HG03135 (cell line): ENCODE results near the gene MGAT1.
A peak's percentile ranks its signal among the peaks of the same experiment; 100 is the strongest.

ENCODE experiments used
- ATAC-seq: cut with Tn5 transposase; IDR thresholded peaks from one replicate; pipeline ENCODE4 v1.9.1; 2021; ENCODE audit warnings: mild to moderate bottlenecking, moderate library complexity; ENCODE audit not compliant: unreplicated experiment

MGAT1 gene

DNA sequence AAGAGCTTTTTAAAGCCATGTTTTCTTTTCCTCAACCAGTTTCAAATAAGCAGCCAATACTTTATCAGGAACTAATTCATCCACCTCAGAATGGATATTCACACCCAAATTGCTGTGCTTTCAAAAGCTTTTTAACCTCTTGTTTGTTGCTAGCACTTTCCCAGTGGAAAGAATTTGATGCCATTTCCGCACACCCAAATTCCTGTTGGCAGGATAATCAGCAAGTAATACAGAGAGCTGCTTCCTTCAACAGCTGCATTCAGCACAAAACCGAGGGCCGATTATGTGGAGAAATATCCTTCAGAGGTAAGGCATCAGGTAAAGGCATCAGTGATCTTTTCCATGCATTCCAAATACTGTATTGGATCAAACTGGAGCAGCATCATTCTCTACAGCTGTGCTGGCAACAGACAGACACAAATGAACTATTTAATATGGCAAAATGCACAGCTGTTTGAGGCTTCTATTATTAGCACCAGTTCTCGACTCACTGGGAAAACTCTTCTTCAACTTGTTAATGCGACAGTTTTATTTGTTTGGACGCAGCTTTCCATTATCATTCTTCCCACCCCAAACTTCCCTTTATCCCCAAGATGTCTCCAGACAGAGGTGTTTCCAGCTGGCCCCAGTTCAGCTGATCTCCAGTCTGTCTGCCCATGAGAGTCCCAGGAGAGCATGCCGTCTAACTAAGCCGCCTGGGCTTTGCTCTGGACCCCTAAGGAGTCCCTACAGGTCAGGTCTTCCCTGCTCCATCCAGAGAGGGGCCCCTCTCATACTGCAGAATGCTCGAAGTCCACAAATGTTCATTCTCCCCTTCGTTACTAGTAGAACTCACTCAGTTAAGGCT, 22.2 kb upstream of the MGAT1 start:
- no peak for ATAC-seq

DNA sequence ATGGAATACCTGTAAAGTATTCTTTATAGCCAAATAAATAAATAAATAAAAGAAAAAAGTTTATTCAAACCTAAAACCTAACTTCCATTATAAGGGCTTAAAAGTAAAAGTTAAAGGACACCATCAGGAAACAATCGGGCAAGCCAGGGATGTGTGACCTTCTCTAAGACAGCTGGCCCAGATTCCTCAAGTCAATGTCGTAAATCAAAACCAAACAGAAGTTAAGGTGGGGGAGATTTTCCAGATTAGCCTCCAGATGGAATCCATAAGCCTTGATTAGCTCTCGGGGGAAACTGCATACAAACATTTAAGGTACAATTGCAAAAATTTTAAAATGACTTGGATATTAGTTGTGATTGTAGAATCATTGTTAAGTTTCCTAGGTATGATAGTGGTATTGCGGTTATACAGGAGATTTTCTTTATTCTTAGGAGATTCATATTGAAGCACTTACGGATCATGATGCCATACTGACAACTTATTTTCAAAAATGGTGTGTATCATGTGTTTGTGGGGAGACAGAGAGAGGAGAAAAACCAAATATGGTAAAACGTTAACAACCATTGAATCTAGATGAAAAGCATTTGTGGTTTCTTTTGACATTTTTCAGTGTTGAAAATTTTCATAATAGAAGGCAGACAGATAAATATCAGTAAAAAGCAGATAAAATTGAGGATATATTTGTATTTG, 21.5 kb upstream of the MGAT1 start:
- ATAC-seq, result no peak

DNA sequence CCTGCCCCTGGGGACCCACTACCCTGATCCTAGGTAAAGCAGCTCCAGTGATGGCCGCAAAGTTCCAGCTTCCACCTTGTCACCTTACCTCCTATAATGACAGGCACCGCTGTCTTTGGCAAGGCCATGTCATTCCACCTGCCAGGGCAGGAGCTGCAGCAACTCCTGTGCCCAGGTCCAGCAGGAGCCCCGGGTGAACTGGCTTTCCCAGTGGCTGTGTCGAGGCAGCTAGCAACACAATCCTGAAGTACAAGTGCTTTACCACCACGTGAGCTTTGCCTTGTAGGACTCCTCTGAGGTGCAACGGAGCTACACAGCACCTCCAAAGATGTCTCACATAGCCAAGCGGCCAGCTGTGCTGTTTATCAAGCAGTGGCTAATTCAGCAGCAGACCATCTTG, 20.7 kb upstream of the MGAT1 start:
- ATAC-seq, result no peak

DNA sequence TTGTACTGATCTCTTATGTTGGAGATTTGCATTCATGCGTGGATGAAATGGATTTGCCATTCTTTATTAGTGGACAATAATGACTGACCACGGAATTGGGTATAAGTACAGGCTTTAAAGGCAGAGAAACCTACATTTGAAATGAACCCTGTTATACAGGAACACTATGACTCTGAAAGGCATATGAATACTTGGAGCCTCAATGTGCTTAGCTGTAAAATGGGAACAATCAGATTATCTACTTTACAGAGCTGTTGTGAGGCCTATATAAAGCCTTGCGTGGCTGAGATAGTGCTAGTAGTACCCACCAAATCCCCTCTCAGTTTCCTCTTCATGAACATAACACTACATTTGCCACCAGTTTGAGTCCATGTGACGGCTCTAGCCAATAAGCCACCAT, 18.9 kb upstream of the MGAT1 start:
- ATAC-seq, result no peak

DNA sequence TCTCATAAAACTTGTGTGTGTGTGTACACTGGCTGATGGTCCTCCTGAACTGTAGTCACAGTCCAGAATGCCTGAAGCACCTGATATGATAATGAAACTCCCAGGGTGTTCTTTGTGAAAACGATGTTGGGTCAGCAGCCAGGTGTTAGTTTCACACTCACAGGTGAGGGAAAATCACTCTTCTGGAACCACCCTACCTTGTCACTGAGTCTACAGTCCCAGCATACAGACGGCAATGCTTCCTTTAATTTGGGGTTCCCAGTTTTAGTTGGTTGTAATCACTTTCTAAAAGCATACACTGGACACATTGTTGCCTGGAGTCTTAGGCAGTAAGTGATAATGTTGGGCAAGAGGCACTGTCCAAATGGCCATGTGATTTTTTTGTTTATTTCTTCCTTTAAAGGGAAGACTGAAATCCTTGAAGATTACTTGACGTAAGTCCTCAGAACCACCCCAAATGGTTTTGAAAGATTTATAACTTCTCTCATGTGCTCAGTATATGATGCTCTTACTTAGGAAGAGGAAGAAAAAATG, 18.2 kb upstream of the MGAT1 start:
- peak; percentile 48 for ATAC-seq

DNA sequence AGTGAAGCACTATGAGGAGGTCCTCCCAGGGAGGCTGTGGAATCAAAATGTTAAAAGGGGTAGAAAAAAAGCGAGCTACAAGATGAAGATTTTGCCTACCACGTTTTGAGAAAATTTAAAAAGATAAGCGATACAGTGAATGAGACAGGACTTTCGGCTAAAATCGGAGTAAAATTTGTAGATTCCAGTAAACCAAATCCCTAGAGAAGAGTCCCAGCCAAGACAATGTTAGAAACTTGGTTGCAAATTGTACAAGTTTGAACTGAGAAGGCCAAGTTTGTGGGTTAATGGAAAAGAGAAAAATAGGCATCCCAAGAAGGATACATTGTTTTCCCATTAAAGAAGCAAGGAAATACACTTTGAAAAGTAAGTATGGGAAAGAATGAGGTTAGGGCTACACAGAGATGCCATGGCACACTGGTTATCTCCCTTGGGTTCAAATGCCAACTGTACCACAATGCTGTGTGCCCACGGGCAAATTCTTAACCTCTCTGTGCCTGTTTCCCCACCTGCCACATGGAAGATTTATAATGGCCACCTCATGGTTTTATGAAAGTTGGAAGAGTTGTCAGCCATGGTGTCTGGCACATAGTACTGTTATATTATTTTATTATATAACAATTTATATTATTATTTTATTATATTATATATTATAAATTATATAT, 16.2 kb upstream of the MGAT1 start:
- no peak for ATAC-seq

DNA sequence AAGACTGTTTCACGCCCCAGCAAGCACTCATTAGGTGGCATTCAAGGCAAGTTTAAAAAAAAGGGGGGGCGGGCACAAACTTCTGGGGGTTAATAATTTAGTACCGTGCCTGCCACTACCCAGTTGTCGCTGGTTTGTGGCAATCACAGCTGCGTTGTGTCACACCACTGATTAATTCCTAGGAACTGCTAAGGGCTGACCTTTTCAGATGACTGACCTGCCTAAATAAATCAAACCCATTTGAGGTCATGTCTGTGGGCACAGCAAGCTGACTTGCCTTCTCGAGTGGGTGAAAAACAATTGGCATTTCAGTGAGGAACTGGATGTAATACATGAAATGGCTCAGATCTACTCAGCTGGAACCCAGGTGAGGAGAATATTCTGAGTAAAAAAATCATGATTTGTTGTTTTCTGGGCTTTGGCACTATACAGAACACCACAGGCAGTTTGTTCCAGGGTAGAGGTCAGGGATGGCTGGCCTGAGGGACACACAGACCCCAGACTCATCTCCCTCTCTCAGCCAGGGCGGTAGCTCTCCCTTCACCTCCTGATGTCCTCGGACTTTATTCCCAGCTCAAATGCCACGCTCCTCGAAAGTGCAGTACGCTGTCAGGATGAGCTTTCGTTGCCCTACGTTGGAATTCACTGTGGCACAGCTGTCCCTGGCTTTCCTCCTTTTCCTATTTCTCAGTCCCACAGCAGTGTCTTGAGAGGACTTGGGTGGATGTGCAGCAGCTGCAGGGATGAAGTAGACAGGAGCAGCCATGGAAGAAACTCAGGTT, 15.5 kb upstream of the MGAT1 start:
- ATAC-seq, result no peak

DNA sequence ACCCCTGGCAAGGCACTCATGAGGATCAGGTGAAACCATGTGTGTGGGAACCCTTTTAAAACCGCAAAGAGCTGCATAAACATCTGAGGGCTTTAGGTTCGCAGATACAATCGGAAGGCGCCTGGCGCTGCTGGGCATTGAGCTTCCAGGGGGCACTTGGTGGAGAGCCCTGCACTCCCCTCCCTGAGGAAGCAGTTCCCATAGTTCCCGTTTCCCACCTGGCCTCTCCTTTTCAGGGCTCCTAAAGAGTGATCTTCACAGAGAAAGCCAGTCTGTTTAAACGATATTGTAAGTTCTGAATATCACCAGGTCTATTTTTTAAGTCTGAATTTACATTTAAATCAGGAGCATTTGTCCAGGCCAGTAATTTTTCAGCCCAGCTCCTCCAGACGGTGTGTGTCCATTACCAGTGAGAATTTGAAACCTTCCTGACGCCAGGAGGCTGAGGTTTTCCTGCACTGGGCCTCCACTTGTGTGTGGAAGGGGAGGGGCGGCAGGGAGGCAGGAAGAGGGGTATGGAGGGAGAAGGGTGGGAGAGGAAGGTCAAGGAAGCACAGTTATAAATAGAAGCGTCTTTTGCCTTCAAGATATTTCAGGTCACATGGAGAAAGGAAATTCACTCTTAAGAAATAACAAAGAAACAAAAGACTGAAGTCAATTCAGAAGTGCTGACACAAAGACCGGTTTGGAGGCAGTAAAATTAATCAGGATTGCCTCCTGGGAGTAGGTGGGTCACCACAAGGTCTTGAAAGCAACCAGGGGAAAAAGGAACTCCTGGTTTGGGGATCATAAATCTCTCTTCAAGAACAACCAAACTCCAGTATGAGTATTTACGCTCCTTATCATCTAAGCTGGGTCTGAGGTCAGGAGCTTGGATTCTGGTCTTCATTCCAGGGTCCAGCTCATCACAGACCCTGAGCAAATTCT, 14.3 kb upstream of the MGAT1 start:
- ATAC-seq, result no peak

DNA sequence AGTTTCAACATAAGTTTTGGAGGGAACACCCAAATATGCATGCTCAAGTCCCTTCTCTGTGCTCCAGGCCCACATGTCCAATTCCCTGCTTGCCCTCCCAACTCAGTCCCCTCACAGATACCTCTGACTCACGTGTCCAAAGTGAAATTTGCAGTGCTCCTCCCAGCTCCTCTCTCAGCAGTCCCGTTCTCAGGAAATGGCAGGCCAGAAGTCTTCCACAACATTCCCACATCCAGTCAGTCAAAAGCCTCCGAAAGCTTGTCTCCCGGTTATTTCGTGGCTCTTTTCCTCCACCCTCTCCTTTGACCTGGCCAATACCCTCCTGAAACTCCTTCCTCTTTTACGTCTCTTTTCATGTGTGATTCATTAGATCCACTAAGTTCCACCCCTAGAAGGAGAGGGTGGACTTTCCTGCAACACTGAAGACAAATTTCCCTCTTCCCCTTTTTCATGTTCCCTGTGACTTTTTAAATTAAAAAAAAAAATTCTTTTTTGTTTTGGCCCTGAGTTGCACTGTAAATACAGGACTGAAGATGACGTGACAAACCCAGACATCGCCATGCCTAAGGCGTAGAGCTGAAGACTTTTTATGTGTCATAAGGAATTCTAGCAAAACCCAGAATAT, 12.8 kb upstream of the MGAT1 start:
- ATAC-seq, result no peak

DNA sequence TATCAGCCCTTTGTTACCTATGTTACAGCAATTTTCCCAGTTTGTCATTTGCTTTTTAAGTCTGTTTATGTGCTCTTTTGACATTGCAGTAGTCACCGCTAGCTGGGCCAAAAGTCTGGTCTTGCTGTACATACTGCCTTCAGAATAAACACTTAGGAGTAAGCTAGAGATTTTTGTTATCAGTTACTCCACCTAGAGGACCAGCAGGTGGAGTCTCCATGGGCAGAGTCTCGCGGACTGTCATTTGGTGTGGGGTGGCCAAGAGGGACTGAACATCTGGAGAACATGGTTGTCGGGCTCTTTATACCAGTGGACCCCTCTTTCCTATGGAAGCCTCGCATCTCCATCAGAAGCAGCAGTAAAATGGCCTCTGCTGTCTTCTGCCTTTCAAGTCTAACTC, 10.8 kb upstream of the MGAT1 start:
- ATAC-seq, result no peak

DNA sequence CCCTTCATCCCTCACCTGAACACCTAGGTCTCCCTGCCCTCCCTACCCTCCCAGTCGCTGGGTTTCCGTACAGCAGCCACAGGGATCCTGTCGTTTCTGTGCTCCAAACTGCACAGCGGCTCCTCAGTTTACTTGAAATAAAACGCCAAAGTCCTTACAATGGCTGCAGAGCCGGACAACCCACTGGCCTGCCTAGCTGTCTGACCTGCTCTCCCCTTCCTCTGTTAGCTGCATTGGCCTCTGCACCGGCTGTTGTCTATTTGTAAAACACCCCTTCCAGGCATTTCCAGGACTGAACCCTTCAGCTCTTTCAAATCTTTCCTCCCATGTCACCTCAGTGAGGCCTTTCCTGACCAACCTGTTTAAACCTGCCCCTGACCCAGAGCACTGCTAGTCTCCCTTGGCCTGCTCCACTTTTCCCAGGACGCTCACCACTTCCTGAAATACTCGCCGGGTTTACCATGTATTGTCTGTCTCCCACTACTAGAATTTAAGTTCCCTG, 9.1 kb upstream of the MGAT1 start:
- ATAC-seq, result no peak

DNA sequence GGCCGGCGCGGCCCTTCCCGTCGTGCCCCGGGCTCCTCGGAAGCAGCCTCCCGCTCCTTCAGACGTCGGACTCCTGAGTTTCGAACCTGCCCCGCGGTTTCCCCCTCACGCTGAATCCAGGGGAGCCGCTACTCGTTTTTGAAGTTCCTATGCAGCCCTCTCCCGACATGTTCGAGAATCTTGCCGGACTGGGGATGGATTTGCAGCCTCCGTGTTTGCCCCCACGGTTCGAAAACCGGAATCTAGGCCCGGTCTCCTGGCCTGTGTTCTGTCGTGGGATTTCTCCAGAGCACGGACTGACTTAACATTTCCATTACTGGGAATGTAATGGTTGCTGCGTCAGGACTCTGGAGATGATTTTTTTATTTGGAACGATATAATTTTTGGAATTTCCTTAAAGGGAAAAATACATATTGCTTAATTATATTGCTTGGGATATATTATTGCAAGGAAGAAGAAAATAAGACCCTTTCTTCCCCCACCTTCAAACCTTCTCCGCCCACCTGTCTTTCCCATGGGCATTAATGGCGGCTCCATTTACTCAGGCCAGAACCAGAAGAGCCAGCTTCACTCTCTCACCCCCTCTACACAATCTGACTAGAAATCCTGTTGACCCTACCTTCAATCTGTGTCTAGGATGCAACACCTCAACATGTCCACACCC, 8.5 kb upstream of the MGAT1 start:
- ATAC-seq, result no peak

DNA sequence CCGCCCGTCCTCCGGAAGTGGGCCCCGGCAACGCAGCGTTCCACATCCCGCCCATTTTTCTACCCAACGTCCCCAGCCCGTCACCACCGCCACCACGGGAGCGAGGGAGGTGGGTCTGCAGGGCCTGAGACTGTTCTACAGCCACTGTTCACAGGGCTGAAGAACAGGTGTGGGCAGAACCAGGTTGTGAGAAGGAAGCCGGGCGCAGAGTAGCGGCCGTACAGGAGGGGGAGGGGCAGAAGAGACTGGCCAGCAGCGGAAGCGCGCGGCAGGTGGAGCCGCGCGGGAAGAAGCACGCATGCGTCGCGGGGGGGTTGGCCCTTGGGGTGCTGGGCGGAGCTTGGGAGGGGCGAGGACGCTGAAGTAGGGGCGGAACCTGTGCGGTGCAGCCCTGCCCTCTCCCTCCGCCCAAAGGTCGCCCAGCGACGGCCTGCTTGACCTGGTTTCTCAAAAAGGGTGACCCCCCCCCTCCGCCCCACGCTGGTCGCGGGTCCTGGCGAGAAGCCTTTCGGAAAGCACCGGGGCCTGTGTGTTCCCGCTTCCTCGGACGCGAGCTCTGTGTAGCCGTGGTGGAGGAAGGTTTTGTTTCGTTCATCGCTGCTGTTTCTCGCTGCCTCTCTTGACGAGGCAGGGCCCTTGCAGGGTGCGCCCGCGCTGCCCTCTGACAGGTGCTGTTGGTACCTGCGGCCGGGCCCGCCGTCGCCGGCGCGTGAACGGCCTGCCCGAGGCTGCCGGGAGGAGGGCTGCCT, 7.8 kb upstream of the MGAT1 start:
- ATAC-seq, result peak; percentile 73

DNA sequence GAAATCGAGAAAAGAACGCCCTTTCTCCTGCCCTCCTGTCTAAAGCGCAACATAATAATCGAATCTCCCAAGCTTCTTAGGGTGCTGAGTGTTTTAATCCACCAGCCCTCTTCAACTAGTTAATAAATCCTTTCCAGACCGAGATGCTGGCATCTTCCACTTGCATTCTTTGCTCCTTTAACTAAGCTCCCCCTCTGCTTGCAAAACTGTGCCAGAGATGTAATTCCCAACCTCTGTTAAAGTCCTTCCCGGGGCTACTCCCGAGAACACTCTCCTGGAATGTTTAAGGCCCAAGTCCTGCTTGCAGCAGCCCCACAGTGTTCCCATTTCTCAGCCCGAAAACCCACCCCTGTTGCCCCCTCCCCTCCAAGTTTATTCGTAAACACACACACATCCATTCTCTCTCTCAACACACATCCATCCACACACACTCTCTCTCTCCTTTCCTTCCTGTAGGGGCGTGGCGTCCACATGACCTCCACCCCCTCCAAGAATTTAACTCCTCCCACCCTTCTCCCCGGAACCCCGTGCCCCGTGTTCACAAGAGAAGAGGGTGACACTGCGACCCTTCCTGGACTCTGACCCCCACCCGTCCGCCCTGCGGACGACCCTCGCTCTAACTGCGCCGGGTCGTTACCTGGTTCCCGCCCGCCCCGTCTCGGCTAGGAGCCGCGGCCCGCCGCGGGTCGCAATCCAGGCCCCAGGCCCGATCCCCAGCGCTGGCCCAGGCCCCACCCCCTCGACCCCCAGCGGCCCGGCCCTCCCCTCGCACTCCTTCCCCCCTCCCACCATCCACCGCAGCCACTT, 7.0 kb upstream of the MGAT1 start:
- ATAC-seq, result peak; percentile 51

DNA sequence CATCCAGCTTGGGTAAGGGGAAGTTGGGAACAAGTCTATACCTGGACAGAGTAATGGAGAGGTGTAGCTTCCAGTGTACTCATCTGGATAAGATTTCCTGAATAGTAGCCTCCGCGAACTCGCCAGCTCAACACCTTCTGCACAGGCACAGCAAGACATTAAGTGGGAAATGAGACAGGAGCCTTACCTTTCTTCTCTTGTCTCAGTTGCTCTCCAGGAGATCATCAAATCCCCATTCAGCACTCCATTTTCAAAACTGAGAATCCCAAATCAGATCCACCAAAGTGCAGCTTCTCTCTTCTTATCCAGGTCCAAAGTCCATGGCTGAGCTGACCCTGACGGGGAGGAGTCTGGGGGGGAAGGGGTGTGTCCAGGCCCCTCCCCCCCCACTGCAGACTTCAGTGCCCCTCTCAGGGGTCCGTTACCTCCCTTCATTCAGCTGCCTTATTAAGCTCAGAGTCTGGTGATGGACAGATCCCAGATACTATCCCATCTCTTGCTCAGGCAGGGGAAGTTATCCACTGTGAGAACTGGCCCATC, 5.9 kb upstream of the MGAT1 start:
- ATAC-seq, result no peak

DNA sequence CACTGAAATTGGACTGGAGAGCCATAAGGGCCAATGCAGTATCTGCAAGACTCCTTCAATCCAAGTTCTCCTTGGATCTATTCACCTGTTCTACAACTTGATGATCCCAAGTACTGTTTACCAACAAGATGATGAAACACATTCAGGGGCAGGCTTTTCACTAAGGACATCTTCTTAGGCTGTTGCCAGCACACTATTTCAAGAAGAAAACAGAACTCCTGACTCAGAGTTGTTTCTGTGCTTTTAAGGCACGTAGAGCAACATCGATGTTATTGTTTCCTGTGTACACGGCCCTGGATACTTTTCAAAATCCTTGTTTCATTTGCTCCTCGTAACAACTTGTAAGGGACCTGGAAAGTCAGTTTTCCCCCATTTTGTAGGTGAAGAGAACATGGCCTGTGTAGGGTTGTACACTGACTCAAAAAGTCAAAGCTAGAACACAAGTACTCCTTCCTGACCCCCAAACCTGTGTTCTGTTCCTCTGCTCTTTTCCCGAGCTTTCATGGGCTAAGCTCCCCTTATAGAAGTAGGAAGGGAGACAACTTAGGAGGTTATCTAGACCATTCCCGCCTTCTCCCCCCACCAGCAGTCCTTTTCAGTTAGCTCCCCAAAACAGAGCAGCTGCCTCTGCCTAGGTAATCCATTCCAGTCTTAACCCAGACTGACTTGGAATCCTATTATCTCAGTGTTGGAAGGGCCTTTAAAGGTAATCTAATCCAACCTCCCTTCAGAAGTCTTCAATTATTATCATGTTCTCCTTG, 5.2 kb upstream of the MGAT1 start:
- ATAC-seq, result no peak
